ENCODE data around the gene KBTBD2. TPM values are rescaled to one million over a fixed set of nuclear protein-coding genes. Genes with fewer than 3 reads are reported as not detected.
A peak's percentile ranks its signal among the peaks of the same experiment; 100 is the strongest.

Gene KBTBD2
- total RNA-seq, 1 experiment from 2014 or later, result 56.7 TPM

DNA sequence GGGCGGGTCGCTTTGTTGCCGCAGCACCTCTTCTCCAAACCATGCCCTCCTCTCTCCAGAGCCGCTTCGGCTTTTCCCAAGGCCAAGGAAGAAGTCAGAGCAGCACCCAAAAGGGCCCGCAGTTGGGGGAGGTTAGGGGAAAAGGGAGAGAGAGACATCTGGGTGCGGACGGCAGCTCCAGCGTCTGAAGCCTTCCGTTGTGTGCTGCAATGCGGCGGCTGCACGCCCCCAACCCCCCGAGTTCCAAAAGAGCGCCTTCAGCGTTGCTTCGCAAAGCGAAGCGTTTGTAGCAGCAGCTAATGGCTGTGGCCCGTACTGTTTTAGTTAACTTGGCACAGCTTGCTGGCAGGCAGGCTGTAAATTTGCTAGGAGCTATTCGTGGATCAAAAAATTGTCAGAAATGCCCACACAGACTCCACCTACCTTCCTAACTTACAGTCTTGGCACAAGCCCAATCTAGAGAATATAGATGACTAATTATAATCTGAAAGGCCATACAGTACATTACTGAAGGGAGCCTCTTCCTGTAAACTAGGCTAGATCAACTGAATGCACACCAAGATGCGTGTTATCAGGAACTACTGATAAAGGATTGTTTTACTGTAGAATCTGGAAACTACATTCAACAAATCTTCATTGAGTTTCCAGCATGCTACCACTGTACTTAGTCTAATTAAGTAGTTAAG, 1.1 kb upstream of the KBTBD2 start:
- ChIA-PET CTCF (interaction anchor here (1.0 kb wide), 1 partner anchor 46 kb away, joined by 5 read pairs; no protein-coding TSS in a partner anchor), POLR2A (ENCODE audit: unreplicated experiment) (interaction anchor here (0.6 to 1.4 kb wide), 5 partner anchors 13 to 90 kb away, joined by 3 to 25 read pairs (median 16); partner anchors contain the start of gene FKBP9)
- no peaks in the 10 kb centered on the region for H3K9me3 ChIP-seq (ENCODE audit: insufficient read depth, low read depth)
- intact Hi-C loops (cut with micrococcal nuclease; ENCODE audit: unreplicated experiment), result loop anchor here (1.0 to 5.0 kb wide), 5 partner anchors 13 to 395 kb away; partner anchors contain the start of genes AVL9 and FKBP9
- H3K4me2 ChIP-seq, result peak overlapping the region; percentile 89
- TF ChIP-seq EZH2 (IDR thresholded peaks at IDR 0.05; ENCODE audit: low read depth) (no peak), CTCF (conservative IDR thresholded peaks at IDR 0.05) (no peak)
- H3K27ac ChIP-seq, result peak overlapping the region; percentile 87
- no peaks in the 10 kb centered on the region for H3K36me3 ChIP-seq (ENCODE audit: low read depth)
- TSS peak; percentile 97 for BruUV-seq (replicated peaks)
- peaks cover 33% of the 10 kb centered on the region for H3K79me2 ChIP-seq (ENCODE audit: low read depth)
- peak overlapping the region; percentile 86 for H3K4me3 ChIP-seq
- H4K20me1 ChIP-seq (ENCODE audit: insufficient read depth), result peaks cover 25% of the 10 kb centered on the region
- DNase-seq, result peak; percentile 50 to 79
- H2AFZ ChIP-seq, result peak overlapping the region; percentile 89
- H3K9me2 ChIP-seq (ENCODE audit: insufficient read depth), result no peaks in the 10 kb centered on the region
- no peaks in the 10 kb centered on the region for H3K27me3 ChIP-seq (ENCODE audit: insufficient read depth, low read depth)
- H3F3A ChIP-seq (ENCODE audit: insufficient read depth, low read depth), result peaks cover 38% of the 10 kb centered on the region; the same call in 1 of the 2 replicates
- peaks cover 35% of the 10 kb centered on the region for H3K4me1 ChIP-seq (replicated peaks; ENCODE audit: insufficient read depth)

GRCh38 chr7:32891800-32892520, 400 bp upstream of the KBTBD2 start:
- ChIA-PET CTCF (interaction anchor here (1.0 kb wide), 1 partner anchor 46 kb away, joined by 5 read pairs; no protein-coding TSS in a partner anchor), POLR2A (ENCODE audit: unreplicated experiment) (interaction anchor here (0.6 to 1.4 kb wide), 8 partner anchors 13 to 188 kb away, joined by 3 to 25 read pairs (median 6); partner anchors contain the start of gene FKBP9)
- Histone ChIP-seq H3K4me3 (peak overlapping the region; percentile 86), H3K27ac (peak overlapping the region; percentile 87), H3K27me3 (ENCODE audit: insufficient read depth, low read depth) (no peaks in the 10 kb centered on the region), H3F3A (ENCODE audit: insufficient read depth, low read depth) (peaks cover 38% of the 10 kb centered on the region; the same call in 1 of the 2 replicates), H3K79me2 (ENCODE audit: low read depth) (peaks cover 40% of the 10 kb centered on the region), H3K4me2 (peak overlapping the region; percentile 89), H2AFZ (peak overlapping the region; percentile 89), H3K9me2 (ENCODE audit: insufficient read depth) (no peaks in the 10 kb centered on the region), H3K4me1 (replicated peaks; ENCODE audit: insufficient read depth) (peaks cover 35% of the 10 kb centered on the region), H4K20me1 (ENCODE audit: insufficient read depth) (peaks cover 28% of the 10 kb centered on the region), H3K9me3 (ENCODE audit: insufficient read depth, low read depth) (no peaks in the 10 kb centered on the region), H3K36me3 (ENCODE audit: low read depth) (no peaks in the 10 kb centered on the region)
- peak; percentile 91 to 98 for DNase-seq
- TF ChIP-seq EZH2 (IDR thresholded peaks at IDR 0.05; ENCODE audit: low read depth) (no peak), CTCF (conservative IDR thresholded peaks at IDR 0.05) (no peak)
- BruUV-seq (replicated peaks), result no TSS peak
- intact Hi-C loops (cut with micrococcal nuclease; ENCODE audit: unreplicated experiment), result loop anchor here (1.0 to 5.0 kb wide), 5 partner anchors 13 to 395 kb away; partner anchors contain the start of genes AVL9 and FKBP9

GRCh38 chr7:32890793-32891042, 842 bp downstream of the KBTBD2 start:
- POLR2A ChIA-PET (ENCODE audit: unreplicated experiment), result interaction anchor here (0.6 to 0.8 kb wide), 4 partner anchors 17 to 172 kb away, joined by 3 to 11 read pairs (median 6); partner anchors contain the start of gene NT5C3A
- DNase-seq, result peak in 1 of 2 experiments; percentile 63
- intact Hi-C loops (cut with micrococcal nuclease; ENCODE audit: unreplicated experiment), result loop anchor here (5.0 kb wide), 2 partner anchors 152 to 393 kb away; partner anchors contain the start of gene AVL9
- TF ChIP-seq EZH2 (IDR thresholded peaks at IDR 0.05; ENCODE audit: low read depth), result no peak
- no peaks in the 10 kb centered on the region for H3K27me3 ChIP-seq (ENCODE audit: insufficient read depth, low read depth)
- H3K4me3 ChIP-seq, result peak overlapping the region; percentile 73
- peaks cover 38% of the 10 kb centered on the region for H4K20me1 ChIP-seq (ENCODE audit: insufficient read depth)
- H3F3A ChIP-seq (ENCODE audit: insufficient read depth, low read depth), result peaks cover 38% of the 10 kb centered on the region; the same call in 1 of the 2 replicates
- H3K4me2 ChIP-seq, result peak overlapping the region; percentile 80
- H3K79me2 ChIP-seq (ENCODE audit: low read depth), result peaks cover 53% of the 10 kb centered on the region
- CTCF ChIA-PET, result interaction anchor here (0.5 kb wide), 1 partner anchor 364 kb away, joined by 3 read pairs; no protein-coding TSS in a partner anchor
- H3K4me1 ChIP-seq (replicated peaks; ENCODE audit: insufficient read depth), result peaks cover 35% of the 10 kb centered on the region
- no peaks in the 10 kb centered on the region for H3K9me3 ChIP-seq (ENCODE audit: insufficient read depth, low read depth)
- no peaks in the 10 kb centered on the region for H3K9me2 ChIP-seq (ENCODE audit: insufficient read depth)
- peak overlapping the region; percentile 78 for H3K27ac ChIP-seq
- no TSS peak for BruUV-seq (replicated peaks)
- peak overlapping the region; percentile 86 for H2AFZ ChIP-seq
- 0 out of 2 replicates have a peak, but pooled peaks cover 4% of the 10 kb centered on the region for H3K36me3 ChIP-seq (ENCODE audit: low read depth)
